B cell (primary cell): ENCODE measurements around the gene ALOX15B.
"Not testable (repeated sequence)": the region's sequence is repeated elsewhere in the genome, so short reads cannot be mapped to it uniquely, and the experiment has no call there.

Experiments
- EZH2 ChIP-seq: IDR thresholded peaks from 2 replicates; pipeline ENCODE4 v1.6.1; 2012; ENCODE audit warnings: borderline replicate concordance, low read depth, mild to moderate bottlenecking, moderate library complexity, low read length; ENCODE audit not compliant: insufficient read depth, poor library complexity, severe bottlenecking
- TF ChIP-seq, protein P1 (sequence below): fragments of 200-600 bp; IDR thresholded peaks from one replicate; pipeline ENCODE4 v1.8.0; 2022; ENCODE audit warnings: antibody characterized with exemption, mild to moderate bottlenecking

DNA sequence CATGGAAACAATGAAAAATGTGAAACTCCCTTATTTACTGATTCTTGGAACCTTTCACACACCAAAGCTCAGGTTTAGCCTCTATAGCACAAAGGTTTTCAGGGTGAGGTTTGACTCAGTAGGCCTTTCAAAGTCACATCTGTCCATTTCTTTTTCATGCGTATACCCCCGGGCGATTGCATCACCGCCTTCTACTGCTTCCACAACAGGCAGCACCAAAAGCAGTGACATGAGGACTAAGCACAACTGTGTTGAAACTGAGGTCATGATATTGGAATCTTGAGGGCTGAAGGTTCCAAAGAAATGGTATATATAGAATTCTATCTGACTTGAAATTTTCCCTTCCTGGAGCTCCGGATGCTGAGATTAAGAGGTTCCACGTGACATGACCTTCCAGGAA lies 14.7 kb upstream of the ALOX15B start:
- TF ChIP-seq, protein P1, sequence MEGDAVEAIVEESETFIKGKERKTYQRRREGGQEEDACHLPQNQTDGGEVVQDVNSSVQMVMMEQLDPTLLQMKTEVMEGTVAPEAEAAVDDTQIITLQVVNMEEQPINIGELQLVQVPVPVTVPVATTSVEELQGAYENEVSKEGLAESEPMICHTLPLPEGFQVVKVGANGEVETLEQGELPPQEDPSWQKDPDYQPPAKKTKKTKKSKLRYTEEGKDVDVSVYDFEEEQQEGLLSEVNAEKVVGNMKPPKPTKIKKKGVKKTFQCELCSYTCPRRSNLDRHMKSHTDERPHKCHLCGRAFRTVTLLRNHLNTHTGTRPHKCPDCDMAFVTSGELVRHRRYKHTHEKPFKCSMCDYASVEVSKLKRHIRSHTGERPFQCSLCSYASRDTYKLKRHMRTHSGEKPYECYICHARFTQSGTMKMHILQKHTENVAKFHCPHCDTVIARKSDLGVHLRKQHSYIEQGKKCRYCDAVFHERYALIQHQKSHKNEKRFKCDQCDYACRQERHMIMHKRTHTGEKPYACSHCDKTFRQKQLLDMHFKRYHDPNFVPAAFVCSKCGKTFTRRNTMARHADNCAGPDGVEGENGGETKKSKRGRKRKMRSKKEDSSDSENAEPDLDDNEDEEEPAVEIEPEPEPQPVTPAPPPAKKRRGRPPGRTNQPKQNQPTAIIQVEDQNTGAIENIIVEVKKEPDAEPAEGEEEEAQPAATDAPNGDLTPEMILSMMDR = not testable (repeated sequence)
- TF ChIP-seq EZH2 = not testable (repeated sequence)
